ENCODE measurements around the gene BRSK2.

The BRSK2 gene

DNA sequence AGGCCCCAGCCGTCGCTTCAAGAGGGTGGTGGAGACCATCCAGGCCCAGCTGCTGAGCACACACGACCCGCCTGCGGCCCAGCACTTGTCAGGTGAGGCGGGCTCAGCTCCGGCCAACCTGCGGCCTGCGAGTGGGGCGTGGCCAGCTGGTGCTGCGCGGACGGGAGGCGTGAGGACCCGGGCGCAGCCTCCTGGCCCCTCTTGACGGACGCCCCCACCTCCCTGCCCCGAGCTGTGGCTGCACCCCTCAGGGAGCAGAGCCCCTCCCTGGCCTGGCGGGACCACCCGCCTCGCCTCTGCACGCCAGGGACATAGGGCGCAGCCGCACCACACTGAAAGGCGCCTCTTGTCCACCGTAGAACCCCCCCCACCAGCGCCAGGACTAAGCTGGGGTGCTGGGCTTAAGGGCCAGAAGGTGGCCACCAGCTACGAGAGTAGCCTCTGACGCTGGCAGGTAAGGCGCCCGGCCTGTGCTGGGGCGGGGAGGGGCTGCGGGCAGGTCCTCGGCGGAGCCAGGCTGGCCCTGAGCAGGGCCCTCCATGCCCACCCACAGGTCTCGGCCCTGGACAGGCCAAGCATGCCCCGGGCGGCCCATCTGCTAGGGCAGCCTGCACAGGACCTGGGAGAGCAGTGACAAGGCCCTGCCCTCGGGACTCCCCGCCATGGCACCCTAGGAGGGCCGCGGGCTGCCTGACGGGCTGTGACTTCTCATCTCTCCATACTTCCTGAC is 67.0 kb downstream of the BRSK2 start:
- H3K27me3 Mint-ChIP-seq, result peaks cover 11% of the 10 kb centered on the region
- H3K27ac Mint-ChIP-seq, result no peak overlapping the region
- no peak for DNase-seq
- no peaks in the 10 kb centered on the region for H3K4me1 Mint-ChIP-seq
- H3K4me3 Mint-ChIP-seq, result no peak overlapping the region
- no peaks in the 10 kb centered on the region for H3K36me3 Mint-ChIP-seq
- CTCF ChIA-PET, result interaction anchor here (1.3 kb wide), 1 partner anchor 118 kb away, joined by 6 read pairs; no protein-coding TSS in a partner anchor
- no peaks in the 10 kb centered on the region for H3K9me3 Mint-ChIP-seq

DNA sequence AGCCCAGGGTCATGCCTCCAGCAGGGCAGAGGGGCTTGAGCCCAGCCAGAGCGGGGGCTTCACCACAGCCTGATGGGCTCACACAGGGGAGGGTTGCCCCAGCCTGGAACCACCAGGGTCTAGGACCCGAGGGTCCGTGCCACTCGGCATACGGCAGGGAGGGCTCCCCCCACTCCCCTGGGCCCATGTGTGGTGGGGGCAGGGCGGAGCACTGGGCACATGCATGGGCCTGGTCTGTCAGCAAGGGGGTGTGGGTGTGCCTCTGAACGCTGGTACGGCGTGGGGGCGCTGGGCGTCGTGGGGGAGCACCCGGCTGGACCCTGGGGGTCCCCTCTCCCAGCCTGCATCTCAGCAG is 67.6 kb downstream of the BRSK2 start:
- DNase-seq, result no peak
- CTCF ChIA-PET, result no interaction called here
- Mint-ChIP-seq H3K4me1 (no peaks in the 10 kb centered on the region), H3K4me3 (no peak overlapping the region), H3K27ac (no peak overlapping the region), H3K9me3 (no peaks in the 10 kb centered on the region), H3K36me3 (no peaks in the 10 kb centered on the region), H3K27me3 (peaks cover 11% of the 10 kb centered on the region)

DNA sequence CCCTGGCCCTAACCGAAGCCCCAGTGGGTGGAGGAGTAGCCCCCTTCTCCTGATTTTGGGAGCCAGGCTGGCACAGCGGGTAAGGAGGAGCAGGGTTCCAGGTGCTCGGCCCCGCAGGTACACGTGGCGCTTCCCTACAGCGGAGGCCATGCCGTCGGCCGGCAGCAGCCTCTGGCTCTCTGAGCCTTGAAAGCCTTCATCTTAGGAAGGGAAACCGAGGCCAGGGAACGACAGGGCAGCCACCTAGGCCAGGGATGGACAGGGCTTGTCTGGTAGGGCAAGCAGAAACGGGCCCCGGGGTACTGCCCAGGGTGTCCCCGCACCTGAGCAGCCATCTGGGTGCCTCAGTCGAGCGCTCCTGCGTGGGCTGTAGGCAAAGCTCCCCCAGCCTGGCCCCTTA is 68.1 kb downstream of the BRSK2 start:
- Mint-ChIP-seq H3K27me3 (peaks cover 11% of the 10 kb centered on the region), H3K36me3 (no peaks in the 10 kb centered on the region), H3K27ac (no peak overlapping the region), H3K9me3 (no peaks in the 10 kb centered on the region), H3K4me3 (no peak overlapping the region), H3K4me1 (no peaks in the 10 kb centered on the region)
- CTCF ChIA-PET, result no interaction called here
- no peak for DNase-seq

DNA sequence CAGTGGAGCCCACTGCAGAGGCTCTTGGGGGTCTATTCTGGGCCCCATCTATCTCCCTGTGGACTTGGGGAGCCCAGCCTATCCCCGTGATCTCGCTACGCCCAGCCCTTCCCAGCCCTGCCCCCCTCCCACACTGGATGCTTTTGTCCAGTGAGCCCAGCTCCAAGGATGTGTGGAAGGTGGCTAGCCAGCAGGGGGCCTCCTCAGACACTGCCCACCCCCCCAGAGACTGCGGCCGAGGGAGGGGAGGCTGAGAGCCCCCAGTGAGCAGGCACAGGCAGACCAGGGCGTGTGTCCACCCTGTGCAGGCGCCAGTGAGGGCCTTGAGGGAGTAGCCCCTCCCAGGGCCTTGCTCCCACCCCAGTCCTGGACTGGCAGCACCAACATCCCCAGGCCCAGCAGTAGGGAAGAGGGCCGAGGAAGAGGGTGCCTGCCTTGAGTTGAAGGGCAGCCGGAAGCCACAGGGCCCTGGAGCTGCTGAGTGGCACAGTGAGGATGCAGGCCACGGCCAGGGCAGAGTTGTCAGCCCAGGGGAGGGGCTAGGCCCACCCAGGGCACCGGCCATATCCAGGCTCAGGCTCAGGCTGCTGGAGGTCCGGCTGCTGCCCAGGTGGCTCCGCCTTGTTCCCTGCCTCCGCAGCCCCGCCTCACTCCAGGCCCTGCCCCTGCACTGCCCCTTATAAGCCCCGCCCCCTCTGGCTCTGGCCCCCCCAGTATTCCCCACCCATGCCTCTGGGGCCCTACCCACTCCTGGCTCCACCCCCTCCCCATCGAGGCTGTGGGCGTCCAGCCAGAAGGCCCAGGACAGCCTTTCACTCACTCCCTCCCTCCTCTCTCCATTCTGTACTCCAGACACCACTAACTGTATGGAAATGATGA is 68.8 kb downstream of the BRSK2 start:
- no peak overlapping the region for H3K27ac Mint-ChIP-seq

DNA sequence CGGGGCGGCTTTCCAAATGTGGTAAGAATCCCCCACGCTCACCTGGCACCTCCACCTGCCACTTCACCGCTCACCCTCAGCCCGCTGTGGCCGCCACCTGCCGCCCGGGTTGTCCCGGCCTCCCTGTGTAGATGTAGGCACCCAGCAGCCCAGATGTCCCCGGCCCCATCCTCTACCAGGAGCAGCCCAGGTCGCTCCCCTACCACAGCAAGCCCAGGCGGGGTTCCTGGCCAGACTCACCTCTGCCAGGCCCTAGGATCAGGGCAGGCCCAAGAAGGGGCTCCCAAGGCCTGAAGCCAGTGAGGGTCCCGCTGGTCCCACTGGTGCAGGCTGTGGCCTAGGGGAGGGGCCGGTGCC is 69.5 kb downstream of the BRSK2 start:
- Mint-ChIP-seq H3K4me3 (no peak overlapping the region), H3K4me1 (no peaks in the 10 kb centered on the region), H3K9me3 (no peaks in the 10 kb centered on the region), H3K27me3 (no peaks in the 10 kb centered on the region), H3K36me3 (no peaks in the 10 kb centered on the region), H3K27ac (no peak overlapping the region)
- CTCF ChIA-PET, result no interaction called here
- DNase-seq, result no peak

More for the DNA sequence above, 68.8 kb downstream of the BRSK2 start:
- CTCF ChIA-PET, result no interaction called here
- Mint-ChIP-seq H3K27me3 (peaks cover 6% of the 10 kb centered on the region), H3K4me3 (no peak overlapping the region), H3K4me1 (no peaks in the 10 kb centered on the region), H3K9me3 (no peaks in the 10 kb centered on the region), H3K36me3 (no peaks in the 10 kb centered on the region)
- no peak for DNase-seq

DNA sequence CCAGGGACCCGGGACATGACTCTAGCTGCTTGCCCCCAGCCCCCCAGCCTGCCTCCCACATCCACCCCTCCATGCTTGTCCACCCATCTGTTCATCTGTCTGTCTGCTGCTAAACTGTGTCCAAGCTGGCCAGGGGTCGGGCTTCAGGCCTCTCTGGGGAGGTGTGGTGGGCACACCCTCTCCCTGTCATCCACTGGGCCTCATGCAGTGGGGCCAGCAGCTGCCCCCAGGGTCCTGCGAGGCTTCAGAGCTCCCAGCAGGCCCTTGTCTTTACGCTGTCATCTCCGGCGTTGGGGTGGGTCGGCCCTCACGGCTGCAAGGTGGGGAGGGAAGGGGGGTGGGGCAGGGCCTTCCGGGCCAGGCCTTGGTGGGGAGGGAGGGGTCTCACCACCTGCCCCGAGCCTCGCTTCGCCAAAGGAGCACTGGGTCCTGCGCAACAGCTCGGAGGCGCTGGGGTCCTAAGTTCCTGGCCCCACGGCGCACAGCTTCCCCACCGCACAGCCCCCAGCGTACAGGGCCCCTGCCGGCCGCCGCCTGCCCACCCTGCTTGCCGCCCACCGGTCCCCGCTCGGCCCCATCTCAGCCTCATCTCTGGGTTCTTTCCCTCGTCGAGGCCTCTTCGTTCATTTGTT is 70.1 kb downstream of the BRSK2 start:
- no peak for DNase-seq
- CTCF ChIA-PET, result no interaction called here
- Mint-ChIP-seq H3K27ac (no peak overlapping the region), H3K4me1 (no peaks in the 10 kb centered on the region), H3K9me3 (no peaks in the 10 kb centered on the region), H3K27me3 (no peaks in the 10 kb centered on the region), H3K4me3 (no peak overlapping the region), H3K36me3 (no peaks in the 10 kb centered on the region)

DNA sequence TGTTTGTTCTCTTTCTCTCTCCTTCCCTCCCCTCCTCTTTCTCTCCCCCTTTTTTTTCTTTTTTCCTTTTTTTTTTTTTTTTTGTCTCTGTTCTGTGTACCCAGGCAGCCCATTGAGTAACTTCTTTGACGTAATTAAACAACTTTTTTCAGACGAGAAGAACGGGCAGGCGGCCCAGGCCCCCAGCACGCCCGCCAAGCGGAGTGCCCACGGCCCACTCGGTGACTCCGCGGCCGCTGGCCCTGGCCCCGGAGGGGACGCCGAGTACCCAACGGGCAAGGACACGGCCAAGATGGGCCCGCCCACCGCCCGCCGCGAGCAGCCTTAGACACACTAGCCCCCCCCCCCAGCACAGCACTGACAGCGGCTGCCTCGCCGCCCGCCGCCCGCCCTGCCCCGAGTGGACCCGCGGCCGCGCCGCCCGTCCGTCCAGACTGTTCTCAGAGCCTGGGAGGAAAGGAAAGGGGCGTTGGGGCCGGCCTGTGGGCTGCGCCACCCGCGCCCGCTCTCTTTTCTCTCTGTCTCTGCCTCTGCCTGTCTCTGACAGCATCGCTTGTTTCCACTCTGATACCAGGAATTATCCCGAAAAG is 70.8 kb downstream of the BRSK2 start:
- no peaks in the 10 kb centered on the region for H3K4me1 Mint-ChIP-seq
- CTCF ChIA-PET, result no interaction called here
- peaks cover 2% of the 10 kb centered on the region for H3K36me3 Mint-ChIP-seq
- no peaks in the 10 kb centered on the region for H3K27me3 Mint-ChIP-seq
- no peak overlapping the region for H3K4me3 Mint-ChIP-seq
- no peak overlapping the region for H3K27ac Mint-ChIP-seq
- no peaks in the 10 kb centered on the region for H3K9me3 Mint-ChIP-seq
- DNase-seq, result no peak

DNA sequence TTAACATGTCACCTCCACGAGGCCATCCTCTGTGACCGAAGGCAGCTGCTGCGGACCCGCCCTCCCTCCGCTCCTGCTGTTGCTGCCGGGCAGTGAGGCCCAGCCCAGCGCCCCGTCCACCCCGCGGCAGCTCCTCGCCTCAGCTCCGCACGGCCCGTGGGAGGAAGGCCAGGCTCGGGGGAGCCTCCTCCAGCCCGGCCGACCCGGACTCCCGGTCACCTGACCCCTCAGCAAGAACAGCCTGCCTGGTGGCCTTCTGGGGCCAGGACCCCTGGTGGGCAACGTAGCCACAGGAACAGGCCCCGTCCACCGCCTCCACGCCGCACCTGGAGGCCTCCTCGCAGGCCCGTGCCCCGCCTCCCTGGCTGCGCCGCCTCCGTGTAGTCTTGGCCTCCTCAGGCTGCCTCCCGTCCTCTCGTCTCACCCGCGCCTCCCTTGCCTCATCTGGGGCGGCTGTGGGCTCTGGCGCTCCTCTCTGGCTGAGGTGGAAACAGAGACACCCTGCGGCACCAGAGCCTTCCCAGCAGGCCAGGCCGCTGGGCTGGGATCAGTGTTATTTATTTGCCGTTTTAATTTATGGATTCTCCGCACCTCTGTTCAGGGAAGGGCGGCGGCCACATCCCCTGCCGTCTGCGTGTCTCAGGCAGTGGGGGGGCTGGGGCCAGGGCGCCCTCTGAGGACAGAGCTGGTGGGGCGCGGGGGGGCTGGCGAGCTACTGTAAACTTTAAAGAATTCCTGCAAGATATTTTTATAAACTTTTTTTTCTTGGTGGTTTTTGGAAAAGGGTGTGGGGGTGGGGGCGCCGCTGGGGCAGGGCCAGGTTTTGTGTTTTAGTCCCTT is 71.5 kb downstream of the BRSK2 start:
- no peaks in the 10 kb centered on the region for H3K9me3 Mint-ChIP-seq
- peaks cover 3% of the 10 kb centered on the region for H3K36me3 Mint-ChIP-seq
- no peak for DNase-seq
- H3K4me3 Mint-ChIP-seq, result no peak overlapping the region
- CTCF ChIA-PET, result no interaction called here
- no peaks in the 10 kb centered on the region for H3K27me3 Mint-ChIP-seq
- no peaks in the 10 kb centered on the region for H3K4me1 Mint-ChIP-seq
- H3K27ac Mint-ChIP-seq, result no peak overlapping the region

DNA sequence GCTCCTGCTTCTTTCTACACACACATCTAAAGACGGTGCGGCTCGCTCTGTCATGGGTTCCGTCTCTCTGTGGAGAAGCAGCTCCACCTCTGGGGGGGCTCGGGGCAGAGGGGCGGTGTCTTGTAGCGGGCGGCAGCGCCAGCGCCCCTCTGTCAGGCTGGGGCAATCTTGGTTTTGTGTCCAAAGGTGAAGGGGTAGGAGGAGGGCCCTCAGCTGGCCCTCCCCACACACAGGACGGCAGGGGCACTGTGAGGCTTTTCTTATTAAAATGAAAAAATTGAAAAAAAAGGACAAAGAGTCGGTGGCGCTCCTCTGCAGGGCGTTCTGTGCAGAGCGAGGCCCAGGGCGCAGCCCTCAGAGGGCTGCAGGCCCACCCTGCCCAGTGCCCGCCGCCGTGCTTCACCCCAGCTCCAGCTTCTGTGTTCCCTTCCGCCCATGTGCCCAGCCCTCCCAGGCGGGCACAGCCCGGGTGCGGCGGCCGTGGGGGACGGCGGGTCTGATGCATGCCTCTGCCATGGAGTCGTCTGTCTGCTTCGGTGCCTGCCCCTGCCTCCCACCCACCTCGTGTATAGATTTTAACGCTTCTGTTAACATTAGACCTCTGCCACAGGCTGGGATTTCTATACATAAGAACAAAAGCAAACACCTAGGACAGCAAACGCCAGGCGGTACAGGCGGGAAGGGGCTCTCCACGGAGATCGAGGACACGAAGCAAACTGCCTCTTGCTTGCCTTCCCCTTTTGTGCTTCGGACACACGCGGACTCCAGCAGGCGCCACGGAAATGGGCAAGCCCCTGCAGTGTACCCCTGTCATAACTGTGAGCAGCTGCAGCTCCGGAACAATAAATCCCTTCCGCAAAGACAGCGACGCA is 72.3 kb downstream of the BRSK2 start:
- H3K4me3 Mint-ChIP-seq, result no peak overlapping the region
- no peaks in the 10 kb centered on the region for H3K27me3 Mint-ChIP-seq
- CTCF ChIA-PET, result no interaction called here
- H3K36me3 Mint-ChIP-seq, result peaks cover 3% of the 10 kb centered on the region
- DNase-seq, result no peak
- H3K9me3 Mint-ChIP-seq, result no peaks in the 10 kb centered on the region
- no peak overlapping the region for H3K27ac Mint-ChIP-seq
- no peaks in the 10 kb centered on the region for H3K4me1 Mint-ChIP-seq

DNA sequence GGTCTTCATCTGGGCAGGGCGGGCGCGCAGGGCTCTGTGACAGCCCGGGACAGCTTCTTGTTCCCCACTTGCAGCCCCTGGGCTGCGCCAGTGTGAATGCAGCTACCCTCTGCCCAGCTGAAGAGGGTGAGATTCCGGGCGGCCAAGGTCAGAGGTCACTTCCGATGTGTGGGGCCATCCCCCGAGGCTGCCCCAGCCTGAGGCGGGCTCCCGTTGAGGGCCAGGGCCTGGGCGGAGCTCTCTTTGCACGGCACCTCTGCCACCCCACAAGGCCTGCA is 72.9 kb downstream of the BRSK2 start:
- H3K27ac Mint-ChIP-seq, result no peak overlapping the region
- H3K27me3 Mint-ChIP-seq, result no peaks in the 10 kb centered on the region
- DNase-seq, result no peak
- H3K9me3 Mint-ChIP-seq, result no peaks in the 10 kb centered on the region
- no peak overlapping the region for H3K4me3 Mint-ChIP-seq
- peaks cover 4% of the 10 kb centered on the region for H3K36me3 Mint-ChIP-seq
- no peaks in the 10 kb centered on the region for H3K4me1 Mint-ChIP-seq
- CTCF ChIA-PET, result no interaction called here

DNA sequence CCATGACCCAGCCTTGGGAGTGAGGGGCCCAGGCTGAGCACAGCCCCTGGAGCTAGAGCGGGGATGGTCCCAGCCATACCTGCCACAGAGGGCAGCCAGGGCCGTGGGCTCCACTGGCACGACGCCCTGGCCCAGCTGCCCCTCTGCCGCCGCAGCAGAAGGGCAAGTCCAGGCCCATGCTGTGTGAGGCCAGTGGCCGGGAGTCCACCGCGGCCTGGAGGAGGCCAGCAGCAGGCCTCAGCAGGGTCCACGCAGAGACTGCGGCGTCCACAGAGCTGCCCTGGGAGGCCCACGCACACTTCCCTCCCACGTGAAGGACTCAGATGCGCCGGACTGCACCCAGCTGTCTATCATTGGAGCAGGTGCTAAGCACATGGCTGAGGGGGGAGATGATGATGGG is 73.3 kb downstream of the BRSK2 start:
- no peaks in the 10 kb centered on the region for H3K9me3 Mint-ChIP-seq
- DNase-seq, result no peak
- no peak overlapping the region for H3K27ac Mint-ChIP-seq
- H3K36me3 Mint-ChIP-seq, result peaks cover 4% of the 10 kb centered on the region
- H3K4me1 Mint-ChIP-seq, result no peaks in the 10 kb centered on the region
- no peak overlapping the region for H3K4me3 Mint-ChIP-seq
- no peaks in the 10 kb centered on the region for H3K27me3 Mint-ChIP-seq
- CTCF ChIA-PET, result no interaction called here

DNA sequence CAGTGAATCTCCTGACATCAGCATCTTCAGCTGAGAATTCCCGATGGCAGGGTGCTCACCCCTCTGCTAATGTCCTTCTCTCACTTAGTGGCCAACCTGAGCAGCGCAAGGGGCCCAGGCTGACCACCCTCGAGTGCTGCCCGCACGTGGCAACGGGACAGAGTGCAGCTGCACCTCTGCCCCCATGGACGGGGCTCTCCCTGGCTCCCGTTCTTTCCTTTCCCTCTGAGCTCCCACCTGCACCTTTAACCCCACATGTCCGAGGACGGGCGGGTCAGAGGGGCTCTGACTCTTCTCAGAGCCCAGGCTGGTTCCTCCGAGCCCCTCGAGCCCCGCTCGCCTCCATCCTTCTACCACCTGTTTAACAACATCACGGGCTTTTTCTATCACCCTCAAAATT is 77.0 kb downstream of the BRSK2 start:
- H3K27me3 Mint-ChIP-seq, result no peaks in the 10 kb centered on the region
- no peaks in the 10 kb centered on the region for H3K9me3 Mint-ChIP-seq
- H3K27ac Mint-ChIP-seq, result peak overlapping the region; percentile 19
- no peak for DNase-seq
- peaks cover 8% of the 10 kb centered on the region for H3K36me3 Mint-ChIP-seq
- CTCF ChIA-PET, result no interaction called here
- no peaks in the 10 kb centered on the region for H3K4me1 Mint-ChIP-seq
- no peak overlapping the region for H3K4me3 Mint-ChIP-seq

DNA sequence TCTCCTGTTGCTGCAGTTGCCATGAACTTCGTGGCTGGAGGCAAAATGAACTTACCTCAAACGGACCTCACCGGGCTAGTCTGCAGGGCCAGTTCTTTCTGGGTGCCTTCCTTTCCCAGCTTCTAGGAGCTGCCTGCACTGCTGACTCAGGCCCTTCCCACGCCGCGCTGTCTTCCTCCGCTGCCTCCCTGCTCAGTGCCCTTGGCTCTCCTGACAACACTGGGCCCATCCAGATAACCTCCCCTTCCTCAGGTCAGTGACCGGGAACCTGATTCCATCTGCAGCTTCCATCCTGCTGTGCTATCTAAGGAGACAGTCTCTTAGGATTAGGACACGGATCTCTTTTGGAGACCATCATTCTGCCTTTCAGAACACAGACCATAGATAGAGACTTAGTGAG is 77.5 kb downstream of the BRSK2 start:
- H3K4me3 Mint-ChIP-seq, result no peak overlapping the region
- H3K36me3 Mint-ChIP-seq, result peaks cover 8% of the 10 kb centered on the region
- no peak overlapping the region for H3K27ac Mint-ChIP-seq
- H3K4me1 Mint-ChIP-seq, result no peaks in the 10 kb centered on the region
- no peaks in the 10 kb centered on the region for H3K27me3 Mint-ChIP-seq
- no peak for DNase-seq
- CTCF ChIA-PET, result no interaction called here
- no peaks in the 10 kb centered on the region for H3K9me3 Mint-ChIP-seq
